ENCODE results near the gene KDM4E.
A peak's percentile ranks its signal among the peaks of the same experiment; 100 is the strongest.

Gene KDM4E

GRCh38 chr11:95066716-95067038, 41.6 kb downstream of the KDM4E start, which contains the start of gene SRSF8:
Gene SRSF8, plus strand, starts transcription at chr11:95066919. Its CDS starts 308 bp downstream, at chr11:95067227.
- no peak for TF ChIP-seq EZH2phosphoT487 (IDR thresholded peaks at IDR 0.05; ENCODE audit: borderline replicate concordance, low read length)
- no peak for TF ChIP-seq CTCF (IDR thresholded peaks at IDR 0.05; ENCODE audit: low read depth, low read length, poor library complexity, severe bottlenecking)
- peak within 1 kb of the TSS; percentile 89 for H3K4me3 ChIP-seq (ENCODE audit: low read length)

DNA sequence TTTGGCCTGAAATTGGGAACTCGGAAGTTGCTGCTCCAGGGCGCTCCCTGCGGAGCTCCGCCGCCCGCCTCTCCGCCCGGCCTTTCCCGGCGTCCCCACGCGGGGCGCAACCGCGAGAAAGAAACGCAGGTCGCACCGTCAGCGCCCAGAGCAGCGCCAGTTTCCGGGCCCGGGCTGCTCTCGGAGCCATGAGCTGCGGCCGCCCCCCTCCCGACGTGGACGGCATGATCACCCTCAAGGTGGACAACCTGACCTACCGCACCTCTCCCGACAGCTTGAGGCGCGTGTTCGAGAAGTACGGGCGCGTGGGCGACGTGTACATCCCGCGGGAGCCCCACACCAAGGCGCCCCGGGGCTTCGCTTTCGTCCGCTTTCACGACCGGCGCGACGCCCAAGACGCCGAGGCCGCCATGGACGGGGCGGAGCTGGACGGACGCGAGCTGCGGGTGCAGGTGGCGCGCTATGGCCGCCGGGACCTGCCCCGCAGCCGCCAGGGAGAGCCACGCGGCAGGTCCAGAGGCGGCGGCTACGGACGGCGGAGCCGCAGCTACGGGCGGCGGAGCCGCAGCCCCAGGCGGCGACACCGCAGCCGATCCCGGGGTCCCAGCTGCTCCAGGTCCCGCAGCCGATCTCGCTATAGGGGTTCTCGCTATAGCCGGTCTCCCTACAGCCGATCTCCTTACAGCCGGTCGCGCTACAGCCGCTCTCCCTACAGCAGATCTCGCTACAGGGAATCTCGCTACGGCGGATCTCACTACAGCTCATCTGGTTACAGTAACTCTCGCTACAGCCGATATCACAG, 42.2 kb downstream of the KDM4E start:
- Histone ChIP-seq H3F3A (ENCODE audit: control insufficient read depth, insufficient read depth) (peaks cover 8% of the 10 kb centered on the region), H4K20me1 (ENCODE audit: control insufficient read depth, insufficient read depth, low read depth, low read length) (no peaks in the 10 kb centered on the region), H3K4me3 (ENCODE audit: low read length) (peak overlapping the region; percentile 89), H3K27ac (ENCODE audit: low read depth, low read length) (peak overlapping the region; percentile 87), H3K9me3 (ENCODE audit: control insufficient read depth, insufficient read depth, low read length) (no peaks in the 10 kb centered on the region), H3K79me2 (ENCODE audit: control insufficient read depth, low read length) (peaks cover 48% of the 10 kb centered on the region), H3K4me2 (ENCODE audit: low read length) (peak overlapping the region; percentile 67), H3K4me1 (ENCODE audit: control insufficient read depth, low read length) (peaks cover 18% of the 10 kb centered on the region), H3K9me2 (replicated peaks; ENCODE audit: control insufficient read depth, low read length) (no peaks in the 10 kb centered on the region), H3K27me3 (ENCODE audit: control insufficient read depth, low read length) (no peaks in the 10 kb centered on the region), H3K36me3 (ENCODE audit: control insufficient read depth, low read length) (peaks cover 44% of the 10 kb centered on the region)
- no peak for TF ChIP-seq EZH2phosphoT487 (IDR thresholded peaks at IDR 0.05; ENCODE audit: borderline replicate concordance, low read length)
- peak; percentile 45 for TF ChIP-seq CTCF (IDR thresholded peaks at IDR 0.05; ENCODE audit: low read depth, low read length, poor library complexity, severe bottlenecking)

More at GRCh38 chr11:95066716-95067038, 41.6 kb downstream of the KDM4E start, which contains the start of gene SRSF8:
- Histone ChIP-seq H4K20me1 (ENCODE audit: control insufficient read depth, insufficient read depth, low read depth, low read length) (no peaks in the 10 kb centered on the region), H3K4me1 (ENCODE audit: control insufficient read depth, low read length) (peaks cover 18% of the 10 kb centered on the region), H3F3A (ENCODE audit: control insufficient read depth, insufficient read depth) (peaks cover 8% of the 10 kb centered on the region), H3K9me2 (replicated peaks; ENCODE audit: control insufficient read depth, low read length) (no peaks in the 10 kb centered on the region), H3K27me3 (ENCODE audit: control insufficient read depth, low read length) (no peaks in the 10 kb centered on the region; the same call in 1 of the 2 replicates), H3K36me3 (ENCODE audit: control insufficient read depth, low read length) (peaks cover 42% of the 10 kb centered on the region), H3K27ac (ENCODE audit: low read depth, low read length) (peak within 1 kb of the TSS; percentile 87), H3K4me2 (ENCODE audit: low read length) (peak within 1 kb of the TSS; percentile 67), H3K9me3 (ENCODE audit: control insufficient read depth, insufficient read depth, low read length) (no peaks in the 10 kb centered on the region), H3K79me2 (ENCODE audit: control insufficient read depth, low read length) (peaks cover 47% of the 10 kb centered on the region)

DNA sequence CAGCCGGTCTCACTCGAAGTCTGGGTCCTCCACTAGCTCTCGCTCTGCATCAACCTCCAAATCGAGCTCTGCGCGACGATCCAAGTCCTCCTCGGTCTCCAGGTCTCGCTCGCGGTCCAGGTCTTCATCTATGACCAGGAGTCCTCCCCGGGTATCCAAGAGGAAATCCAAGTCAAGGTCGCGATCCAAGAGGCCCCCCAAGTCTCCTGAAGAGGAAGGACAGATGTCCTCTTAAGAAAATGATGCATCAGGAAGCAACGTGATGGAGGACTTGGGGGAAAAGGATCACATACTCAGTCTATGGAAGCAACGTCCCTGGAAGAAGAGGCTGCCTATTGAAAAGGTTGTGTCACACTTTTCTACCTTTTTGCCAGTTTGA, 42.8 kb downstream of the KDM4E start:
- Histone ChIP-seq H3K4me3 (ENCODE audit: low read length) (peak overlapping the region; percentile 89), H3K9me3 (ENCODE audit: control insufficient read depth, insufficient read depth, low read length) (no peaks in the 10 kb centered on the region), H3K36me3 (ENCODE audit: control insufficient read depth, low read length) (peaks cover 44% of the 10 kb centered on the region), H3K27ac (ENCODE audit: low read depth, low read length) (peak overlapping the region; percentile 87), H4K20me1 (ENCODE audit: control insufficient read depth, insufficient read depth, low read depth, low read length) (no peaks in the 10 kb centered on the region), H3K9me2 (replicated peaks; ENCODE audit: control insufficient read depth, low read length) (no peaks in the 10 kb centered on the region), H3K4me1 (ENCODE audit: control insufficient read depth, low read length) (peaks cover 18% of the 10 kb centered on the region), H3K79me2 (ENCODE audit: control insufficient read depth, low read length) (peaks cover 48% of the 10 kb centered on the region), H3F3A (ENCODE audit: control insufficient read depth, insufficient read depth) (peaks cover 8% of the 10 kb centered on the region), H3K4me2 (ENCODE audit: low read length) (peak overlapping the region; percentile 67), H3K27me3 (ENCODE audit: control insufficient read depth, low read length) (no peaks in the 10 kb centered on the region)
- TF ChIP-seq CTCF (IDR thresholded peaks at IDR 0.05; ENCODE audit: low read depth, low read length, poor library complexity, severe bottlenecking): no peak
- no peak for TF ChIP-seq EZH2phosphoT487 (IDR thresholded peaks at IDR 0.05; ENCODE audit: borderline replicate concordance, low read length)
